ENCODE data around the gene PLXDC2. TPM values are rescaled to one million over a fixed set of nuclear protein-coding genes. Genes with fewer than 3 reads are reported as not detected.
"Not testable (repeated sequence)": the region's sequence is repeated elsewhere in the genome, so short reads cannot be mapped to it uniquely, and the experiment has no call there.

PLXDC2 gene
- polyA plus RNA-seq, 1 of the 3 experiments (the other 2 are of a cell fraction) = 2.5 TPM

DNA sequence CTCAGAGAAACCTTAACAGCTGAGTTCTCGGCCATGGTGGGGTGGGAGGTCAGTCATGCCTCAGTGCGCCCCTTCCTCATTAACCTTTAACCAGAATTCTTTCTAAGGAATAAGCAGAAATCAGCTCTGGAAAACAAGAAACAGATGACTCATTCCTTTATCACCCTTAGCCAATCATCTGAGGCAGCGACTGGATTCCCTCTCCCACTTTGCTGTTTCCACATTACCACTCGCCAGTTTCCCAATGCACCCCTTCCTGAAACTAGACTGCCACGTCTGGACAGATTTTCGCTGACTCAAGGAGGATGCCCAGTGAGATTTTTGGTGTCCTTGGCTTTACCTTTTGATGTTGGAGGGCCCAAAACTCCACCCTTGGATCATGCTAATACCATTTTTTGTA, 223.8 kb downstream of the PLXDC2 start (continued):
- TF ChIP-seq, protein P1, sequence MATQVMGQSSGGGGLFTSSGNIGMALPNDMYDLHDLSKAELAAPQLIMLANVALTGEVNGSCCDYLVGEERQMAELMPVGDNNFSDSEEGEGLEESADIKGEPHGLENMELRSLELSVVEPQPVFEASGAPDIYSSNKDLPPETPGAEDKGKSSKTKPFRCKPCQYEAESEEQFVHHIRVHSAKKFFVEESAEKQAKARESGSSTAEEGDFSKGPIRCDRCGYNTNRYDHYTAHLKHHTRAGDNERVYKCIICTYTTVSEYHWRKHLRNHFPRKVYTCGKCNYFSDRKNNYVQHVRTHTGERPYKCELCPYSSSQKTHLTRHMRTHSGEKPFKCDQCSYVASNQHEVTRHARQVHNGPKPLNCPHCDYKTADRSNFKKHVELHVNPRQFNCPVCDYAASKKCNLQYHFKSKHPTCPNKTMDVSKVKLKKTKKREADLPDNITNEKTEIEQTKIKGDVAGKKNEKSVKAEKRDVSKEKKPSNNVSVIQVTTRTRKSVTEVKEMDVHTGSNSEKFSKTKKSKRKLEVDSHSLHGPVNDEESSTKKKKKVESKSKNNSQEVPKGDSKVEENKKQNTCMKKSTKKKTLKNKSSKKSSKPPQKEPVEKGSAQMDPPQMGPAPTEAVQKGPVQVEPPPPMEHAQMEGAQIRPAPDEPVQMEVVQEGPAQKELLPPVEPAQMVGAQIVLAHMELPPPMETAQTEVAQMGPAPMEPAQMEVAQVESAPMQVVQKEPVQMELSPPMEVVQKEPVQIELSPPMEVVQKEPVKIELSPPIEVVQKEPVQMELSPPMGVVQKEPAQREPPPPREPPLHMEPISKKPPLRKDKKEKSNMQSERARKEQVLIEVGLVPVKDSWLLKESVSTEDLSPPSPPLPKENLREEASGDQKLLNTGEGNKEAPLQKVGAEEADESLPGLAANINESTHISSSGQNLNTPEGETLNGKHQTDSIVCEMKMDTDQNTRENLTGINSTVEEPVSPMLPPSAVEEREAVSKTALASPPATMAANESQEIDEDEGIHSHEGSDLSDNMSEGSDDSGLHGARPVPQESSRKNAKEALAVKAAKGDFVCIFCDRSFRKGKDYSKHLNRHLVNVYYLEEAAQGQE (IDR thresholded peaks at IDR 0.05; ENCODE audit: low read depth, low read length) = no peak
- no peak for TF ChIP-seq ELF1 (IDR thresholded peaks at IDR 0.05)

DNA sequence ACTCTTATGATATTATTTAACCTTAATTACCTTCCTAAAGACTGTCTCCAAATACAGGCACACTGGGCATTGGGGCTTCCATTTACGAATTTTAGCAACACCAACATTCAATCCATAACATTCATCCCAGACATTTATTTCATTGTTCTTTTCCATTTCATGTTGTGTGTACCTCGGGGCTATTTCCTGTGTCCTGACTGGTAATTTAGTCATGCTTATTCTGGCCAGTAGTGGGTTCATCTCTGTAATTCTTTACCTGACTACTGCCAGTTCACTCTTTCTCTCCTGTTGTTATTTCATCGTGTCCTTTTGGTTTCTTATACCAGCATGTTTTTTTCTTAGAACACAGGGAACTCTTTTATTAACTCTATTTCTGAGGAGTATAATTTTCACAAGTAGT, 225.7 kb downstream of the PLXDC2 start:
- Histone ChIP-seq H3K4me2 (no peak overlapping the region), H3K27ac (ENCODE audit: low read depth in 2 of 2, low read length in 1 of 2) (no peak overlapping the region), H3K9ac (no peak overlapping the region), H2AFZ (ENCODE audit: low read depth) (no peak overlapping the region), H3K27me3 (ENCODE audit: insufficient read depth) (no peaks in the 10 kb centered on the region), H3K36me3 (replicated peaks in 1 of 2; ENCODE audit: control insufficient read depth in 1 of 2, insufficient read depth in 2 of 2, low read length in 1 of 2) (no peaks in the 10 kb centered on the region), H3K4me1 (ENCODE audit: control insufficient read depth in 1 of 2, insufficient read depth in 2 of 2, low read depth in 1 of 2, low read length in 1 of 2) (peaks cover 0 to 7% of the 10 kb centered on the region in 2 experiments; a peak in 2 of 4 replicates), H3K9me2 (0 out of 2 replicates have a peak, but pooled peaks cover 2% of the 10 kb centered on the region), H4K20me1 (ENCODE audit: insufficient read depth) (no peaks in the 10 kb centered on the region), H3F3A (replicated peaks; ENCODE audit: insufficient read depth) (no peaks in the 10 kb centered on the region), H3K79me2 (ENCODE audit: insufficient read depth) (no peaks in the 10 kb centered on the region), H3K4me3 (ENCODE audit: low read depth in 2 of 2, low read length in 1 of 2) (no peak overlapping the region), H3K9me3 (no peaks in the 10 kb centered on the region)
- ChIA-PET POLR2A (no interaction called here), CTCF (no interaction called here)
- WGBS (ENCODE audit: low lambda C conversion rate) = 33% methylated on average over 3 of the region's 3 CpGs
- TF ChIP-seq, protein P2, sequence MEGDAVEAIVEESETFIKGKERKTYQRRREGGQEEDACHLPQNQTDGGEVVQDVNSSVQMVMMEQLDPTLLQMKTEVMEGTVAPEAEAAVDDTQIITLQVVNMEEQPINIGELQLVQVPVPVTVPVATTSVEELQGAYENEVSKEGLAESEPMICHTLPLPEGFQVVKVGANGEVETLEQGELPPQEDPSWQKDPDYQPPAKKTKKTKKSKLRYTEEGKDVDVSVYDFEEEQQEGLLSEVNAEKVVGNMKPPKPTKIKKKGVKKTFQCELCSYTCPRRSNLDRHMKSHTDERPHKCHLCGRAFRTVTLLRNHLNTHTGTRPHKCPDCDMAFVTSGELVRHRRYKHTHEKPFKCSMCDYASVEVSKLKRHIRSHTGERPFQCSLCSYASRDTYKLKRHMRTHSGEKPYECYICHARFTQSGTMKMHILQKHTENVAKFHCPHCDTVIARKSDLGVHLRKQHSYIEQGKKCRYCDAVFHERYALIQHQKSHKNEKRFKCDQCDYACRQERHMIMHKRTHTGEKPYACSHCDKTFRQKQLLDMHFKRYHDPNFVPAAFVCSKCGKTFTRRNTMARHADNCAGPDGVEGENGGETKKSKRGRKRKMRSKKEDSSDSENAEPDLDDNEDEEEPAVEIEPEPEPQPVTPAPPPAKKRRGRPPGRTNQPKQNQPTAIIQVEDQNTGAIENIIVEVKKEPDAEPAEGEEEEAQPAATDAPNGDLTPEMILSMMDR (IDR thresholded peaks at IDR 0.05) = no peak
- TF ChIP-seq FOSL2 (IDR thresholded peaks at IDR 0.05; ENCODE audit: borderline replicate concordance, low read depth) (no peak), YY1 (IDR thresholded peaks at IDR 0.05; ENCODE audit: low read depth) (no peak), RCOR1 (IDR thresholded peaks at IDR 0.05; ENCODE audit: low read length) (no peak), MEF2A (IDR thresholded peaks at IDR 0.05; ENCODE audit: borderline replicate concordance, low read depth) (no peak), NFIC (IDR thresholded peaks at IDR 0.05; ENCODE audit: borderline replicate concordance) (no peak), SMC3 (IDR thresholded peaks at IDR 0.05; ENCODE audit: low read depth, low read length) (no peak), JUND (IDR thresholded peaks at IDR 0.05) (no peak), NRF1 (IDR thresholded peaks at IDR 0.05; ENCODE audit: low read depth, low read length) (no peak), RXRA (IDR thresholded peaks at IDR 0.05; ENCODE audit: borderline replicate concordance, low read depth) (no peak), RAD21 (IDR thresholded peaks at IDR 0.05; ENCODE audit: low read length) (no peak)
- TF ChIP-seq, protein P1 (IDR thresholded peaks at IDR 0.05; ENCODE audit: low read depth, low read length) = no peak
- TF ChIP-seq, protein P3, sequence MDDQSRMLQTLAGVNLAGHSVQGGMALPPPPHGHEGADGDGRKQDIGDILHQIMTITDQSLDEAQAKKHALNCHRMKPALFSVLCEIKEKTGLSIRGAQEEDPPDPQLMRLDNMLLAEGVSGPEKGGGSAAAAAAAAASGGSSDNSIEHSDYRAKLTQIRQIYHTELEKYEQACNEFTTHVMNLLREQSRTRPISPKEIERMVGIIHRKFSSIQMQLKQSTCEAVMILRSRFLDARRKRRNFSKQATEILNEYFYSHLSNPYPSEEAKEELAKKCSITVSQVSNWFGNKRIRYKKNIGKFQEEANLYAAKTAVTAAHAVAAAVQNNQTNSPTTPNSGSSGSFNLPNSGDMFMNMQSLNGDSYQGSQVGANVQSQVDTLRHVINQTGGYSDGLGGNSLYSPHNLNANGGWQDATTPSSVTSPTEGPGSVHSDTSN (IDR thresholded peaks at IDR 0.05) = no peak
- DNase-seq = no peak

DNA sequence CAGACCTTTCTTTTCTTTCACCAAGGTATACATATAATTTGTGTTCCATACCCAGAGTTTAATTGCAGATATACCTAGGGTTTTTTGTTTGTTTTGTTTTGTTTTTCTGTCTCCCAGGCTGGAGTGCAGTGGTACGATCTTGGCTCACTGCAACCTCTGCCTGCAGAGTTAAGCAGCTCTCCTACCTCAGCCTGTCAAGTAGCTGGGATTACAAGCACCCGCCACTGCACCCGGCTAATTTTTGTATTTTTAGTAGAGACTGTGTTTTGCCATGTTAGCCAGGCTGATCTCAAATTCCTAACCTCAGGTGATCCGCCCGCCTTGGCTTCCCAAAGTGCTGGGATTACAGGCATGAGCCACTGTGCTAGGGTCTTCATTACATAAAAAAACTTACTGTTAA, 228.9 kb downstream of the PLXDC2 start:
- 70% methylated on average over 5 of the region's 5 CpGs for WGBS (ENCODE audit: low lambda C conversion rate)
- POLR2A ChIA-PET; H3K36me3 ChIP-seq (replicated peaks in 1 of 2; ENCODE audit: control insufficient read depth in 1 of 2, insufficient read depth in 2 of 2, low read length in 1 of 2); H3K9me3 ChIP-seq; H3K27me3 ChIP-seq (ENCODE audit: insufficient read depth); H2AFZ ChIP-seq (ENCODE audit: low read depth); H3K27ac ChIP-seq (ENCODE audit: low read depth in 2 of 2, low read length in 1 of 2); DNase-seq; H3K79me2 ChIP-seq (ENCODE audit: insufficient read depth); H3K9me2 ChIP-seq; H3F3A ChIP-seq (replicated peaks; ENCODE audit: insufficient read depth); H3K4me3 ChIP-seq (ENCODE audit: low read depth in 2 of 2, low read length in 1 of 2); H3K4me1 ChIP-seq (ENCODE audit: control insufficient read depth in 1 of 2, insufficient read depth in 2 of 2, low read depth in 1 of 2, low read length in 1 of 2); CTCF ChIA-PET; H3K9ac ChIP-seq; H3K4me2 ChIP-seq; H4K20me1 ChIP-seq (ENCODE audit: insufficient read depth): not testable (repeated sequence)

Data from SK-N-SH (cell line).